Amniotic epithelial cell (primary cell): ENCODE results near the gene KCNK7.

Source experiments
- DNase-seq: peaks from one replicate; pipeline ENCODE4 v3.0.0-alpha.2; 2010; ENCODE audit warnings: low read depth

KCNK7 gene

DNA sequence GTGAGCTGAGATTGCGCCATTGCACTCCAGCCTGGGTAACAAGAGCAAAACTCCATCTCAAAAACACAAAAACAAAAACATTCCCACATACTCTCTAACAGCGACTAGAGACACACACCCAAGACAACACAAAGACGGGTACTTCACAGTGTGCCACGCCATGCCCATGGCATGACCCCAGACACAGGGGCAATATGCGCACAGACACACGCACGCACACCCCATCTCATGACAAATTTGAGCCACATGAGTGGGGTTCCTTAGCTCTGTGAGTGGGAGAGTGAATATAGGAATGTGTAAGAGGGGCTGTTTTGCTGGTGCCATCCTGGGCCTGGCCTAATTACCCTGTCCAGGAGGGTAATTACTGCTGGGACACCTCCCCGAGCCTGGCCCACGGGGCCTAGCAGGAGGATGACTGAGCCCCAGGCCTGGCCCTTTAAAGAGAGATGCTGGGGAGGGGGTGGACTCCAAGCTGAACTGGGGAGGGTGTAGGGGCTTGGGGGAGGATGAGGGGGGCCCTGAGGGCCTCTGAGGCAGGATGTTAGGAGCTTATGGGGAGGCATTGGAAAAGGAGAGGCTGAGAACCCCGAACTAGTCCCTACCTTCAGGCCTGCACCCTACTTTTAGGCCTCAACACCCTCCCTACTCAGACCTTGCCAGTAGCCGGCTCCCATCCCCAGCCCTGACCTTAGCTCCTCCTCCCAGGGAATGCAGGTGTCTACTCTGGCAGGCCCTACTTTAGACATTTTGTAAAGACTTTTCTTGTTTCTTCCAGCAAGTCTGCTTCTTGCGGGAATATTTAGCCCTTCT is 38.9 kb downstream of the KCNK7 start:
- DNase-seq: no peak

DNA sequence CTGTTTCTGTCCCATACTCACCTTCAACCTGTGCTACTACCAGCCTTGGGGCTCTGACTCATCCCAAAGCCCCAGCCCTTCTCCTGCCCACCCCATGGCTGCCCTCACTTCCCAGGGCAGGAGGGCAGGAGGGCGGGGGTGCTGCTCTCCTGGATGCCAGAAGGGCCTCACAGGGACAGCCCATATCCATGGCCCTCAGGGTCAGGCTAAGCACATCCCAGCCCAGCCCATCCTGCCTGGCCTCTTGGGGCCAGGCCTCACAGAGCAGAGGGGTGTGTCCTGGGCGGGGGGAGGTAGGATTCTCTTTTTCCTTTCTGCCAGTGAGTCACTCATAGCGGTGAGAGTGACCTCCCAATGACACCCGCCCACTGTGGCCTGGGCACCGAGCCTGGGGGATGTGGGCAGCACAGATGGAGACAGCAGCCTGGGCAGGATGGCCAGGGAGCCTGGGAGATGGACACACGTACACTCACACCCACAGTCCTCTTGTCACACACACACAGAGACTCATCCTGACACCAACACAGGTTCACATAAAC is 39.8 kb downstream of the KCNK7 start:
- DNase-seq: peak; percentile 79

DNA sequence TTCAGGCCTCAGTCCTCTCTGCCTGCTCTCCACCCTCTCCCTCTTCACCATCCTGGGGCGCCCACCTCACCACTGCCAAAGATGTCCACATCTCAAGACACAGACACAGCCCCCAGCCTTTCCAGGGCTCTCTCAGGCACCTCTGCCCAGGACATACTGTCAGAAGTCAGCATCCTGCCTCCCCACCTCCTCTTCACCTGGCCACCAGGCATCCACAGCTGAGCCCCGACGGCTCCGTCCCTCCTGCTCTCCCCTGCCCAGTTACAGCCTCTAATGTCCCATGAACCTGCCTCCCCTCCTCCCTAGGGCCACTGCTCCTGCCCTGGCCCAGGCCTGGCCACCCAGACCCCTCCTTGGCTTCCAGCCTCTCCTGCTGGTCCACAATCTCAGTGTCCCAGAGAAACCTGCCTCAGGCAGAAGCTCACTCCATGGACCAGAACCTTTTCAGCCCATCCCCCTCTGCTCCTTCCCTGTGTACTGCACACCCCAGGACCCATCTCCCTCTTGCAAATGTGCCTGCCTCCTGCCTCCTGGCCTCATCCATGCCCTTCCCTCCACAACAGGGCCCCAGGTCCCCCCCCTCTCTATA is 40.7 kb downstream of the KCNK7 start:
- no peak for DNase-seq

DNA sequence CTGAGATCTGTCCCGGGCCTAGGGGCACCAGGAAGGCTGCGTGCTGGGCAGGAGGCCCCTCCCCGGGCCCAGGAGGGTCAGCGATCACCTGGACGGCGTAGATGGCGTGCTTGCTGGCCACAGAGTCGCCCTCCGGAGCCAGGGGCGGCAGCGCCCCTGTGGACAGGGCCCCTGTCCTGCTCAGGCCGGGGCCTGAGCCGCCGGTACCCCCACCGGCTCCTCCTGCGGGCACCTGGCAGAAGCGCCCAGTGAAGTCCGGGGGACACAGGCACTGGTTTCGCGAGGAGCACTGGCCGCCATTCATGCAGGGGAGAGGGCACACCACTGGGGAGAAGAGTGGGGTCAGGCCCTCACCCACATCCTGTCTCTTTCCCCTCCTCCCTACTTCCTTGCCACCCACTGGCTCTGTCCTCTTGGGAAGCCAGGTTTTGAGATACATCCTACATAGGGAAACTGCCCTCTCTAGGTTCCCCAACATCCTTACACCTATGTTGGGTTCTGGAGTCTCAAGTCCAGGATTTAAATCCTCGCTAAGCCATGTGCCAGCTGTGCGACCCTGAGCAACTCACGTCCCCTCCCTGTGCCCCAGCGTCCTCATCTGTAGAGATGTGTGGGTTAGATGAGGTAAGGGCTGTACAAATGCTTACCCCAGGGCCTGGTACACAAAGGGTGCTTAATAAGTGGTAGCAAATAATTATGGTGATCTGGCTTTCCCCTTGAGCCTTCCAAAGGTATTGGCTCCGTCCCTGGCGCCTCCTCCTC is 41.4 kb downstream of the KCNK7 start:
- no peak for DNase-seq

DNA sequence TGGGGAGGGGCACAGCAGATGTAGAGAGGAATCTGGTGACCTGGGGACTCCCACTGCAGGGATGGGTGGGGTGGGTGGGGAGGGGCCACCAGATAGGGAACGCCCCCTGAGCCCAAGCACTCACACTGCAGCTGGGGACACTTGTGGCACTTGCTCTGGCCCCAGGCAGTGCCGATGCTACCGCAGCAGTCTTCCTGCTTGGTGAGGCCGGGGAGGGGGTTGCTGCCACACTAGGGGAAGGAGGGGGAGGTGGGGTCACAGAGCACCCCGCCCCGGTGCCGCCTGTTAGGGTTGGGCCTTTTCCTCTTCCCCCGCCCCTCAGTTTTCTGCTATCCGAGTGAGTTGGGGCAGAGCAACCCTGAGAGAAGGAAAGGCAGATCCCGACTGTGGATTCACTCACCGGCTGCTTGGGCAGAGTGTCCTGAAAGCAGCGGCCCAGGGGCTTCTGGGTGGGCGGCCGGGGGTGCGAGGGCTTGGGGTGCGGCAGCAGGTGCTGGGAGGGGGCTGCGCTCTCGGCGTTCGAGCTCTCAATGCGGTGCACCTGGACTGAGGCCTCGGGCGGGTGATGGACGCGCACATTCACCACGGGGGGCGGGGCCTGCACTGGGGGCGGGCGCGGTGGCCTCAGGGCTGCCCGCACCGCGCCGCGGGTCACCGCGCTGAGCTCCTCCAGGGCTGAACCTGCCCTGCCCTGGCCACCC is 42.1 kb downstream of the KCNK7 start:
- no peak for DNase-seq

DNA sequence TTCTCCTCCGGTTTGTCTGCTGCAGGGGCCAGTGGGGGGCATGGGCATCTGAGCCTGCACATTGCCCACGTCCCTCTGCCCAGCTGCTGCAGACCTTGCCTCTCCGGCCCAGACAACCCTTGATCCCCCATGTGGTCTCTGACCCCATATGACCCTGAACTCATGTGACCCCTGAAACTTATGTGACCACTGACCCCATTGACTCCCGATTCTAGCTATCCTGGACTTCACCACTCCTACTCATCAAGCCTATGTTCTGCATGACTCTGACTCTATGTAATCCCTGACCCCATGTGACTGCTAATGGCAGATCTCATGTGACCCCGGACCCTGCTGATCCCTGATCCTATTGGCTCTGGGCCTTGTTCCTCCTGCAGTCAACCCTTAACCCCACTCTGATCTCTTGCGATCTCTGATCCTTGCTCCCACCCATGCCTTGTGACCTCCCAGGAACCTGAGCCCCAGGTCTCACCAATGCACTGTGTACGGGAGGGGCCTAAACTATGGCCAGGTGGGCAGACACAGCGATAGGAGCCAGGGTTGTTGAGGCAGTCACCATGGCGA is 43.1 kb downstream of the KCNK7 start:
- DNase-seq: no peak

DNA sequence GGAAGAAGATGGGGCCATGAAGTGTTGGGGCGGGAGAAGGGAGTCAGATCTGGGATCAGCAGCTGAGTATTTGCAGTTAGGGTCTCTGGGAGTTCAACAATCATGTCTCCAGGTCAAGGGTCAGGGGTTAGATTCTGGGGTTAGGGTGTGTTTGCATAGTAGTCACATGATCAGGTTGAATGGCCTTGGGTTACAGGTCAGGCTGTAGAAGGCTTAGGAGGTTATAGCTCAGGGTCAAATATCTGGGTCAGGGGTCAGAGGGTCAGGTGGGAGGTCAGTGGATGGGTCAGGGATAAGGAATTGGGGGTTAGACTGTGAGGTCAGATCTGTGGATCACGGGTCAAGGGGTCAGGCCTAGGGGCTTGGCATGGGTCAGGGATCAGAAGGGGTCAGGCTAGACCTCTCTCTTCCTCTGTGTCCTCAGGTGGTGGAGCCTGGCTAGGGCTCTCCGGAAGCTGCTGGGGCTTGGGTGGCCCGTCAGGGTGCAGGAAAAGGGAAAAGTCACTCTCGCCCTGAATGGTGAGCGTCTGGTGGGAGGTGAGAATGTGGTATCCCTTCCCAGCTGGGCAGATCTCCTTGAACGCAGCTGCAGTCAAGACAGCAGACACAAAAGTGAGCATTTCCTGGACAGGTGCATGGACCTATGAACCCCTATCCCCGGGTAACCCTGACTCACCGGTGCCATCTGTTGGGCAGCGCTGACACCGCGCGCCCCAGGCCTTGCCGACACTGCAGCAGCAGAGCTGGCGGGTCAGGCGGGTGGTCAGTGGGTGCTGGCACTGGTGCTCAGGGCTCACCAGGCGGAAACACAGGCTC is 43.8 kb downstream of the KCNK7 start:
- DNase-seq: peak; percentile 45

DNA sequence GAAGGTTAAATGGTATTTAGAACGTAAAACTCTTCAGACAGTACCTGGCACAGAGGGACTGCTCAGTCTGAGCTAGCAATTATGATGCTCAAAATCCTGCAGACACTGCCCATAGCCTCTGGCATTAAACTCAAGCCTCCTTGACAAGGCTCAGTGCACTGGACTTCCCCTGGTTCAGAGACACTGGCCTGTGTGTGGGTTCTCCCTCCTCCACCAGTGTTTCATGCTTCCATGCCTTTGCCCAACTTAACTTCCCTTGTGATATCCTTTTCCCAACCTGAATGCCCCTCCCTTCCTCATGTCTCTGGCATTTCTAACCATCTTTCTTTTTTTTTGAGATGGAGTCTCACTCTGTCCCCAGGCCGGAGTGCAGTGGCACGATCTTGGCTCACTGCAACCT is 46.5 kb downstream of the KCNK7 start:
- no peak for DNase-seq

DNA sequence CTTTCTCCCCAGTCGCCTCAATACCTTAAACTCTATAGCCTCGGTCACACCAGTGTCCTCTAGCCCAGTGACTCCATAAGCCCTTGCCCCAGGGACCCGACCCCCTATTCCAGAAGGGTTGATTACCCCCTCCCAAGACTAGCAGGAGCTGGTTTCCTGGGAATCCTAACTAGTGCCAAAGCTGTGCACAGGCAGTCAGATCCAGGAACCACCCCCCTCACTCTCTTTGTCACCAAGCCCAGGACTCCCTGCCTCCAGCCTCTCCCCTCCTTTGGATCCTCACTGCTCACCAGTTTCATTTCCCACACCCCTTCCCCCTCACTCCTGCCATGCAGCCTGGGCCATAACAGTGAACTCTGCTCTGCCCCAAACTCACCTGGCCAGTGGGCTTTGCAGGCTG is 47.2 kb downstream of the KCNK7 start:
- no peak for DNase-seq

DNA sequence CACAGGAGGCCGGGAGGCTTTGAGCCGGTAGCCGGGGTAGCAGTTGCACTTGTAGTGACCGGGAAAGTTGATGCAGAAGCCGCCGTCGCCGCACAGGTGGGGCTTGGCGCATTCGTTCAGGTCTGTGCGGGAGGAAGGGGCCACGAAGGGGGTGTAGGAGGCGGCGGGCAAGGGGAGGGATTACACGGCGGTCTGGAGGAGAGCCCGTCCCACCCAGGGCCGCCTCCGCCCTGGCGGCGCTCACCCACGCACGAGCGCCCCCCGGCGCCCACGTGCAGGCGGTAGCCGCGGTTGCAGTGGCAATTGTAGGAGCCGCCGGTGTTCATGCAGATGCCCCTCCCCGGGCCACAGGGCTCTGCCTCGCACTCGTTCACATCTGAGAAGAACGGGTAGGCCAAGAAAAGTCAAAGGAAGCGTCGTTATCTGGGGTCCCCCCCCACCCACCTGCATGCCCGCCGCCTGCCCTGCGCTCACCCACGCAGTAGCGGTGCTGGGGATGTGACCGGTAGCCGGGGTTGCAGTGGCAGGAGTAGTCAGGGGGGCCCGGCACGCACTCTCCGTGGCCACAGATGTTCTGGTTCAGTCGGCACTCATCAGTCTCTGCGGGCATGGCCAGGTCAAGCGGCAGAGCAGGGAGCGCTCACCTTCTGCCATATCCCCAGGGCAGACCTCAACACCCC is 48.0 kb downstream of the KCNK7 start:
- no peak for DNase-seq

DNA sequence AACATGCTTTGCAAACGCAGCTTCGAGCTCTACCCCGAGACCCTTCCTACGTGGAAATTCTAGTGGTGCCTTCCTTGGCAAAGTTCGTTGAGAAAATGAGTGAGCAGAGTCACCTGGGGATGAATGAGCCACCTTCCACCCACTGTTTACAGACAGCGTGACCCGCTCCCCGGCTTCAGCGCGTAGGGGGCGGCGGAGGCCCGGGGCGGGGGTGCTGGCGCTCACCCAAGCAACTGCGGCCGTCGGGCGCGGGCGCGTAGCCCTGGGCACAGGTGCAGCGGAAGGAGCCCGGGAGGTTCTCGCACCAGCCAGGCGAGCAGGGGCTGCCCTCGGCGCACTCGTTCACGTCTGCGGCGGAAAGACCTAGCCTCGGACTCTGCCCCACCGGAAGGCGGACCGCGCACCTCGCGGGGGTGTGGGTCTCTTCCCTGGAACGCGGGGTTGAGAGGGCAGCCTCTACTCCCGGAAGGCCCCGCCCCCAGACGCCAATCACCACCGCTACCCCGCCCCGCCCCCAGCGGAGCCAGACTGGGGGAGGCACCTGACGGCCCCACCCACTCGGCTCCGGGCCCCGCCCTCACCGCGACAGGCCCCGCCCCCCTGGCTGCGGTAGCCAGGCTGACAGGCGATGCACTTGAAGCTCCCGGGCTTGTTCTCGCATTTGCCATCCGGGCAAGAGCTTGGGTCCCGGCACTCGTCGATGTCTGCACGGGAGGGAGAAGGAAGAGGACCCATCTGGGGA is 49.2 kb downstream of the KCNK7 start:
- DNase-seq: peak; percentile 63

DNA sequence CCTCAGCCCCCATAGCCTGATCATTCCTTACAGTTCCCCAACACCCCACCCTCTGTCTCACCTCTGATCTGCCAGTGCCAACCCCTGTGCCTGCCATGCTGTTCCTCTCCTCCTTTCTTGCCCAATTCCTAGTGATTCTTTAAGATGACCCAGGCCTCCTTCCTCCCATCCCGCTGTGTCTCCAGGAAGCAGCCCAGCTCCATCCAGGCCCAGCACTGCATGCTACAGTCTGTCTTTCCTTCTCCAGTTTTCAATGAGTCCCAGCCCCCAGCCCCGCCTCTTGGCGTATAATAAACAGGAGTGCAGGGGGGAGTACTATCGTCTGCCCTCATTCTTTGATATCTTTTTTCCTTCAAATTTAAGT is 49.8 kb downstream of the KCNK7 start:
- no peak for DNase-seq
